Stimulated activated CD4-positive, alpha-beta T cell treated with anti-CD3 and anti-CD28 coated beads, Interleukin-15, amount 100 ng/mL, for 48 hours (primary cell): Measurements from ENCODE around the gene CHRM5.
"Not testable (repeated sequence)": the region's sequence is repeated elsewhere in the genome, so short reads cannot be mapped to it uniquely, and the experiment has no call there.

Experiments used
- DNase-seq, 2 donors: peaks; one replicate each; pipeline ENCODE4 v3.0.0-alpha.2; 2020; ENCODE audit warnings: low read depth in 2 of 2

Gene CHRM5

GRCh38 chr15:33987444-33987843 is 19.1 kb downstream of the CHRM5 start:
- no peak for DNase-seq

GRCh38 chr15:33988384-33988783 is 20.1 kb downstream of the CHRM5 start:
- DNase-seq, result no peak

DNA sequence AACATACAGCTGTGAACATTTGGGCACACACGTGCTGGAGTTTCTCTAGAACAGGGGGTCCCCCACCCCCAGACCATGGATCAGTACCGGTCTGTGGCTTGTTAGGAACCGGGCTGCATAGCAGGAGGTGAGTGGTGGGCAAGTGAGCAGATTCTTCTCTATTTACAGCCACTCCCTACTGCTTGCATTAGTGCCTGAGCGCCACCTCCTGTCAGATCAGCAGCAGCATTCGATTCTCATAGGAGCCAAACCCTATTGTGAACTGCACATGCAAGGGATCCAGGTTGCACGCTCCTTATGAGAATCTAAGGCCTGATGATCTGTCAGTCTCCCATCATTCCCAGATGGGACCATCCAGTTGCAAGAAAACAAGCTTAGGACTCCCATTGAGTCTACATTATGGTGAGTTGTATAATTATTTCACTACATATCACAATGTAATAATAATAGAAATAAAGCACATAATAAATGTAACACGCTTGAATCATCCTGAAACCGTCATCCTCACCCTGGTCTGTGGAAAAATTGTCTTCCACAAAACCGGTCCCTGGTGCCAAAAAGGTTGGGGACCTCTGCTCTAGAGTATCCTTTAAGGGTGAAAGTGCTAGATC is 25.8 kb downstream of the CHRM5 start:
- no peak for DNase-seq

GRCh38 chr15:33995666-33996065 is 27.4 kb downstream of the CHRM5 start:
- DNase-seq, result not testable (repeated sequence)

GRCh38 chr15:34001536-34001935 is 33.2 kb downstream of the CHRM5 start:
- no peak for DNase-seq

DNA sequence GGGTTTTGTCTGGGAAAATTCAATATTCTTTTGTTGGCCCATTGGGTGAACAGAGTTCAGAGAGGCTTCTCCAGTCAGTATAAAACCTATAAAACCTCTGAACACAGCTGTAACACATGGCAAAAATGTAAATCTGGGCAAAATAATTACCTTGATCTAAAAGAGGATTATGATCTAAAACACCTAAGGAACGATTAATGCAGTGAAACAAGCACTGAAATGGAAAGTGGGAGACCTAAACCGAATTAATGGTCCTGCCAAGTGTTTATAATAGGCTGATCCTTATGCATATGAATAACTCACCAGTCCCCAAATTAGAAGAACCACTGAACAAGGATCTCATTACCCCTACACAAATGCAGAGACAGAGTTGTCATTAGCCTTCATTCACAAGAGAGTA is 38.1 kb downstream of the CHRM5 start:
- no peak for DNase-seq

GRCh38 chr15:34009656-34010055 is 41.4 kb downstream of the CHRM5 start:
- DNase-seq, result no peak

DNA sequence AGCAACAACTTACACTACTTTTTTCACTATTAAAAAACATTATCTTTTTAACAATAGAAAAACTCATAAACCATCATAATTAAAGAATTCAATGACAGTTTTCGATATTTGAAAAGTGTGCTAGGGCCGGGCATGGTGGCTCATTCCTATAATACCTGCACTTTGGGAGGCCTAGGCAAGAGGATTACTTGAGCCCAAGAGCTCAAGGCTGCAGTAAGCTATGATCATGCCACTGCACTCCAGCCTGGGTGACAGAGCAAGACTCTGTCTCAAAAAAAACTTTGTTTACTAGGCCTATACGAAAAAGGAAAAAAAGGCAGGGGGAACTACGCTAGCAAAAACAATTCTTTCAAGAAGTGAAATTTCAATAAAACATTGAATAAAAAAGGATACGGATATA is 42.6 kb downstream of the CHRM5 start:
- no peak for DNase-seq

- DNase-seq, result no peak
These were observed 43.2 kb downstream of the CHRM5 start for GRCh38 chr15:34011481-34011880.

DNA sequence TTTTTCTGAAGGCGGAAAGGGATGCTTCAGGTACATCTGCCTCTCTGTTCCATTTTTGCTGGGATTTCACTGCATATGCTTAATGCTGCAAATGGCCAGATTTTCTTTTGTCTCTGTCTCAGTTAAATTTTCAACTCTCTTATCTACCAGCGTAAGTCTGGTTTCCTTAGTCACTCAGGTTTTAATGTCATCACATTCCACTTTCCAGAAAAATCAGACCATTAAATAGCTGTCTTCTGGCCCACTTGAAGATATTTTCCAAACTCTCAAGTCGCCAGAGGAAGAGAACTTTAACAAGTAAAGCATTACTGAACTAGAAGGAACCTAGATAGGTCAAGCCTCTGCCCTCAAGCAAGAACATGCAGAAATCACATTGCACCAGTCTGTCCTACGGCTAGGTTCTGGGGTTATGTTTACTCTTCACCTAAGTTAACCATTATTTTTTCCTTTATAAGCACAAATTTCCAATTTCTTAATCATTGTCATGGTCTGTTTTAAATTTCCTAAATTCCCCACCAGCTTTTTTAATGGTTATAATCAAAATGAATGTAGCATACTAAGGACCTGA is 44.2 kb downstream of the CHRM5 start:
- no peak for DNase-seq

DNA sequence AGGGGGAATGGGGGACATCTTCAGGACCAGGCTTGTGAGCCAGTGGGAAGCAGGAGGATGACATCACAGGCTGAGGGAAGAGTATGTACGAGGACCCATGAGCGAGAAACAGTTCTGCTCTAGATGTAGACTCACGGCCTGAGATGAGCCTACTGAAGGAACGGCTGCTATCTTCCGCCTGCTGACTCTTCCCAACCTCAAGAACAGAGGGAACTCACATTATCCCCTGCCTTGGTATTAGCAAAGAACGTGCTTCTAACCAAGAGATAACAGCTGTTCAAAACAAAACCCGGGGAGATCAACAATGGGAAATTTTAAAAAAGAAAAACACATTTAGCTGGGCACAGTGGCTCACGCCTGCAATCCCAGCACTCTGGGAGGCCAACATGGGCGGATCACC is 45.4 kb downstream of the CHRM5 start:
- DNase-seq, result no peak

DNA sequence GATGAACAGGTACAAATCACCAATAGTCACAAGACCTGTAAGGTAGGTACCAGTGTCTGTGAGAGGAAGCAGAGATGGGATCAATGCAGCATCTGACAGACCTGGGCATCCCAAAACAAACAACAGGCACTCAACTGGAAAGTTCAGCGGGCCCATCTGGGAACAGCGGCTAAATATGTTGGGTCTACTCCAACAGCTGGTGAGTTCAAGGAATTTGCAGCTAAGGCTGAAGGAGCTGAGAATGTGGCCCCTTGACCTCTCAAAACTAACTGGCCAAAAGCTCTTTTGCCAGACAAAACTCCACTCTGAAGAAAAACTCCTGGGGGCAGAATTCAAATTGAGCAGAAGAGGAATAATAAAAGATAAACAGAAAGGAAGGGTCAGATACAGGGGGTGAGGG is 46.3 kb downstream of the CHRM5 start:
- DNase-seq, result no peak

DNA sequence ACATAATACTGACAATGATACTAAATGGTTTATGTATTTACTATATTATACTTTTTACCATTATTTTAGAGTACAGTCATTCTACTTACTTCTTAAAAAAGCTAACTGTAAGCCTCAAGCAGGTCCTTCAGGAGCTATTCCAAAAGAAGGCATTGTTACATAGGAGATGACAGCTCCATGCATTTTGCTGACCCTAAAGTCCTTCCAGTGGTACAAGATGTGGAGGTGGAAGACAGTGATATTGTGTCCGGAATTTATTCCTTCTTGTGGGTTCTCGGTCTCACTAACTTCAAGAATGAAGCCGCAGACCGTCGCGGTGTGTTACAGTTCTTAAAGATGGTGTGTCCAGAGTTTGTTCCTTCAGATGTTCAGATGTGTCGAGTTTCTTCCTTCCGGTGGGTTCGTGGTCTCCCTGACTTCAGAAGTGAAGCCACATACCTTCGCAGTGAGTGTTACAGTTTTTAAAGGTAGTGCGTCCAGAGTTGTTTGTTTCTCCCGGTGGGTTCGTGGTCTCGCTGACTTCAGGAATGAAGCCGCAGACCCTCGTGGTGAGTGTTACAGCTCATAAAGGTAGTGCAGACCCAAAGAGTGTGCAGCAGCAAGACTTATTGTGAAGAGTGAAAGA is 49.8 kb downstream of the CHRM5 start:
- no peak for DNase-seq

- not testable (repeated sequence) for DNase-seq
These were observed 50.4 kb downstream of the CHRM5 start for GRCh38 chr15:34018738-34019137.

DNA sequence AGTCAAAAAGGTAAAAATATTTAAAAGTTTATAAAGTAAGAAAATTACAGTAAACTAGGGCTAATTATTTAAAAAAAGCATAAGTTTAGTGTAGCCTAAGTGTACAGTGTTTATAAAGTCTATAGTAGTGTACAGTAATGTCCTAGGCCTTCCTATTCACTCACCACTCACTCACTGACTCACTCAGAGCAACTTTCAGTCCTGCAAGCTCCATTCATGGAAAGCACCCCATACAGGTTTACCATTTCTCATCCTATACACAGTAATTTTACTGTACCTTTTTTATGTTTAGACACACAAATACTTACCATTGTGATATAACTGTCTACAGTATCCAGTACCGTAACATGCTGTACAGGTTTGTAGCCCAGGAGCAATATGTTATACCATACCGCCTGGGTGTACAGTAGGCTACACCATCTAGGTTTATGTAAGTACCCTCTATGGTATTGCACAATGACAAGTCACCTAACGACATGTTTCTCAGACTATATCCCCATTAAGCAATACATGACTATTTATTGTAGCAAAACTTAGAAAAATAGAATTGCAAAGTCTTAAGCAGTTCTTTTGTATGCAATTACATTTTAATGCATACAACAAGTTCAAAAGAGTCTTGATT is 51.2 kb downstream of the CHRM5 start:
- DNase-seq, result no peak

DNA sequence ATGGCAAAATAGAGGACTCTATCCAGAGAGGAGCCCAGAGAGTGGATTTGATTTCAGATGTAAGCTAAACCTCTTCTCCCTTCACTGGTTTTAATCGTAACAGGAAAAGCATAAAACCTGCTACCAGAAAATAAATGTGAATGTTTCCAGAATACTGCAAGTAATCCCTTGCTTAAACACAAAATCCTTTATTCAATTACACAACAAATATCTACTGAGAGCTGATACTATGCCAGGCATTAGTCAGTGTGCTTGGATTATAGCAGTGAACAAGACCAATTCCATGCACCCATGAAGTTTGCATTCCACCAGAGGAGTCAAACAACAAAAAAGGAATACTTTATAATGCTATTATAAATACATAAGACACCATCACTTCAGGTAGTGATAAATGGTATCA is 55.6 kb downstream of the CHRM5 start:
- no peak for DNase-seq

DNA sequence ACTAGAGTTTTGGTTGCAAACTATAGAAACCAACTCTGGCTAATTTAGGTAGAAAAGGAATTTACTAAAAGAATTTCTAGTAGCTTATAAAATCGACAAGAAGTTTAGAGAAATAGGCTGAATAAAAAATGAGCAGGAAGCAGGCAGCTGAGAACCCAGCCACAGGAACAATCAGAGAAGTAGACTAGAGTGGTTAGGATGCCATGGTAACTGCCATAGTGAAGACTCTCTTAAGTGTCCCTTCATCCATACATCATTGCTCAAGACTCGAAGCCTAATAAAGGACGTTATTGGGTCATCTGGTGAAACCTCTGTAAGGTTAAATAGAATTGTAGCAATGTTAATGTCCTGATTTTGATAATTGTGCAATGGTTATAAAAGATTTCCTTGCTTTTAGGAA is 57.0 kb downstream of the CHRM5 start:
- no peak for DNase-seq

GRCh38 chr15:34027606-34028005 is 59.3 kb downstream of the CHRM5 start:
- no peak for DNase-seq

- DNase-seq, result no peak
These were observed 63.9 kb downstream of the CHRM5 start for GRCh38 chr15:34031987-34032760.

- DNase-seq, result peak; percentile 41 to 71
These were observed 70.0 kb downstream of the CHRM5 start for GRCh38 chr15:34038023-34038870.
